Left ventricle myocardium inferior (tissue), 1 donor: ENCODE measurements around the gene CSNK2A2. TPM values are rescaled to one million over a fixed set of nuclear protein-coding genes. Genes with fewer than 3 reads are reported as not detected.
A peak's percentile ranks its signal among the peaks of the same experiment; 100 is the strongest.

Source experiments
- DNase-seq: peaks from one replicate; pipeline ENCODE4 v3.0.0-alpha.2; 2020
- H3K27ac ChIP-seq: fragments of 200-600 bp; replicated peaks from 2 replicates; pipeline ENCODE4 v1.8.0; 2021
- H3K27me3 ChIP-seq: fragments of 200-600 bp; 2 replicates; pipeline ENCODE4 v1.8.0; 2021; ENCODE audit warnings: low read depth
- H3K36me3 ChIP-seq: fragments of 200-600 bp; 2 replicates; pipeline ENCODE4 v1.8.0; 2021
- H3K4me1 ChIP-seq: fragments of 200-600 bp; 2 replicates; pipeline ENCODE4 v1.8.0; 2021
- H3K4me3 ChIP-seq: fragments of 200-600 bp; 2 replicates; pipeline ENCODE4 v1.8.0; 2021; ENCODE audit warnings: mild to moderate bottlenecking, moderate library complexity
- H3K9me3 ChIP-seq: fragments of 200-600 bp; replicated peaks from 2 replicates; pipeline ENCODE4 v1.8.0; 2021
- CTCF ChIP-seq: fragments of 200-600 bp; IDR thresholded peaks from 2 replicates; pipeline ENCODE4 v1.8.0; 2021; ENCODE audit warnings: antibody characterized with exemption, mild to moderate bottlenecking, borderline replicate concordance
- intact Hi-C: fragments of 100-400 bp; cut with micrococcal nuclease; formaldehyde crosslinking; loops from one replicate; pipeline ENCODE4 v1.11.0; 2022
- total RNA-seq: library from RNA; stranded (reverse); fragmentation: NEBNext Ultra II Directional; extraction: Animal tissue kit (Norgen Biotek cat#: 25700); gene quantifications from one replicate; pipeline ENCODE4 v1.2.1, GENCODE V29; 2021
- donor health status: DM: no; HTN: yes; CAD: no; lungs with severe emphysema.

The CSNK2A2 gene
- total RNA-seq, 1 donor from 2014 or later: 31.5 TPM

DNA sequence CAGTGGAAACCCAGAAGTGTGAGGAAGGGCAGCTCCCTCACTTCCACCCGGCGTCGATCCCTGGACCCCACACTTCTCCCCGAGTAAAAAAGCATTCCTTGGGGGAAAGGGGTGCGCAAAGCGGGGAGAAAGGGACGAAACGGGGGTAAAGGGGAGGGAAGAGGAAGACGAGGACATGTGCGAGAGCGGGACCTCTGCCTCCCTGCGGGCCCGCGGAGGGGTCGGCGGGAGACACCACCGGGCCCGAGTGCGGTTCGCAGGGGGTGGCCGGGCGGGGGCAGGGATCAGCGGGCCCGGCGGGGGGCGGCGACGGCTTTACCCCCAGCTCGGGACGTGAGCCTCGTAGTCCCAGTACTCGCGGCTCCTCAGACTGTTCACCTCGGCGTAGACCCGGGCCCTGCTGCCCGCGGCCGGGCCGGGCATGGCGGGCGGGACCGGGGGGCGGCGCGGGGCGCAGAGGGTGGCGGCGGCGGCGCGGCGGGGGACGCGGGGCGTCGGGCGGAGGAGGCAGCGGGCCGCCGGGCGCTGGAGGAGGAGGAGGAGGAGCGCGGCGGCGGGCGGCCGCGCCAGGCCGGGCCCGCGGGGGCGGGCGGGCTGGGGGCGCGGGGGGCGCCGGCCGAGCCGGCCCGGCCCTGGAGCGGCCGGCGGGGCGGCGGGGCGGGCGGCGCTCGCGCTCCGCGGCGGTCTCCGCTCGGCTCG, 443 bp downstream of the CSNK2A2 start:
- Histone ChIP-seq H3K4me1 (peaks cover 32% of the 10 kb centered on the region), H3K36me3 (peaks cover 39% of the 10 kb centered on the region), H3K9me3 (no peaks in the 10 kb centered on the region), H3K4me3 (peak overlapping the region; percentile 85), H3K27ac (peak overlapping the region; percentile 54), H3K27me3 (no peaks in the 10 kb centered on the region)
- TF ChIP-seq CTCF: no peak
- no peak for DNase-seq
- intact Hi-C loops: no loop called here

- H3K4me3 ChIP-seq: peak overlapping the region; percentile 85
- peaks cover 32% of the 10 kb centered on the region for H3K4me1 ChIP-seq
- intact Hi-C loops: no loop called here
- H3K36me3 ChIP-seq: peaks cover 44% of the 10 kb centered on the region
- DNase-seq: no peak
- H3K9me3 ChIP-seq: no peaks in the 10 kb centered on the region
- TF ChIP-seq CTCF: no peak
- H3K27me3 ChIP-seq: no peaks in the 10 kb centered on the region
- peak overlapping the region; percentile 54 for H3K27ac ChIP-seq
Measured at GRCh38 chr16:58196898-58197313, 1.0 kb downstream of the CSNK2A2 start.

- Histone ChIP-seq H3K4me3 (no peak overlapping the region), H3K9me3 (no peaks in the 10 kb centered on the region), H3K36me3 (peaks cover 55% of the 10 kb centered on the region), H3K27me3 (no peaks in the 10 kb centered on the region), H3K27ac (no peak overlapping the region), H3K4me1 (peaks cover 32% of the 10 kb centered on the region)
- intact Hi-C loops: no loop called here
- TF ChIP-seq CTCF: no peak
- DNase-seq: no peak
Measured at GRCh38 chr16:58195771-58196170, 2.1 kb downstream of the CSNK2A2 start.

DNA sequence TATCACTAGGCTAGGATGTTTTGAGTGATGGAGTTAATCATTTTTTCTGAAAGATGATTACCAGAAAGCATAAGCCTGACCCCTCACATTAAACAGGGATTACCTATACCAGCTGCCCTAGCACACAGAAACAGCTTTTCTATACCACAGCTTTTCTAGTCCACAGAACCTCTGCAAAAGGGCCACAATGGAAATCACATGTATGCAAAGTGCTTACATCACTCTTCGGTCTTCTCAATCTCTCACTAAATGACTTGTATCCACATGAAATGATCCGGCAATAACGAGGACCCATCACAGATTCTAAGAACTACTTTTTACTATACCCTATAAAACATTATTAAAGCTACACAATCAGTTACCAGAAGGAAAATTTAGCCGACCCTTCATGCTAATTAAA, 2.6 kb downstream of the CSNK2A2 start:
- Histone ChIP-seq H3K27me3 (no peaks in the 10 kb centered on the region), H3K4me1 (peaks cover 32% of the 10 kb centered on the region), H3K36me3 (peaks cover 60% of the 10 kb centered on the region), H3K4me3 (no peak overlapping the region), H3K9me3 (no peaks in the 10 kb centered on the region), H3K27ac (no peak overlapping the region)
- intact Hi-C loops: no loop called here
- TF ChIP-seq CTCF: no peak
- DNase-seq: no peak

DNA sequence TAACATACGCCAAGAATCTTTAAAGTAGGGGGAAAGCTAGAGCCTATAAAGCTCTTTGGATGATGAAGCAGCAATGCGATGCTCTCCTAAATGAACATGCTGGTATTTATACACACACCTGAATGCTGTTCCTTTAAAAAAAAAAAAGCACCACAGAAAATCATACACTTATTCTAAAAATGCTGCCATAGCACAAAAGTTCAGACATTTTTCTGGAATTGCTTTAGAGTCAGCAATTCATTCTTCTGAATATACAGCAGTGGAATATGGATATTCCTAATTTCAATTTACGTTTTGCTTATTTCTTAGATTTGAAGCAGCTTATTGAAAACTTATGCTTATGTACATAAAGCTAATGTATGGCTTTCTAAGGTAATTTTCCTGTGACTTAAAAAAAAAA, 3.1 kb downstream of the CSNK2A2 start:
- no peak overlapping the region for H3K4me3 ChIP-seq
- no peak for TF ChIP-seq CTCF
- no peak for DNase-seq
- intact Hi-C loops: no loop called here
- no peak overlapping the region for H3K27ac ChIP-seq
- no peaks in the 10 kb centered on the region for H3K9me3 ChIP-seq
- H3K36me3 ChIP-seq: peaks cover 64% of the 10 kb centered on the region
- H3K4me1 ChIP-seq: peaks cover 32% of the 10 kb centered on the region
- H3K27me3 ChIP-seq: no peaks in the 10 kb centered on the region
